Fibroblast of skin of right quadriceps (primary cell): Measurements from ENCODE around the gene NRCAM.
A peak's percentile ranks its signal among the peaks of the same experiment; 100 is the strongest.

Experiments
- DNase-seq: peaks from one replicate; pipeline ENCODE4 v3.0.0-alpha.2; 2013

Gene NRCAM

GRCh38 chr7:108114117-108114841 is 342.0 kb downstream of the NRCAM start:
- DNase-seq: no peak

- no peak for DNase-seq
These were observed 343.6 kb downstream of the NRCAM start for GRCh38 chr7:108112683-108113082.

DNA sequence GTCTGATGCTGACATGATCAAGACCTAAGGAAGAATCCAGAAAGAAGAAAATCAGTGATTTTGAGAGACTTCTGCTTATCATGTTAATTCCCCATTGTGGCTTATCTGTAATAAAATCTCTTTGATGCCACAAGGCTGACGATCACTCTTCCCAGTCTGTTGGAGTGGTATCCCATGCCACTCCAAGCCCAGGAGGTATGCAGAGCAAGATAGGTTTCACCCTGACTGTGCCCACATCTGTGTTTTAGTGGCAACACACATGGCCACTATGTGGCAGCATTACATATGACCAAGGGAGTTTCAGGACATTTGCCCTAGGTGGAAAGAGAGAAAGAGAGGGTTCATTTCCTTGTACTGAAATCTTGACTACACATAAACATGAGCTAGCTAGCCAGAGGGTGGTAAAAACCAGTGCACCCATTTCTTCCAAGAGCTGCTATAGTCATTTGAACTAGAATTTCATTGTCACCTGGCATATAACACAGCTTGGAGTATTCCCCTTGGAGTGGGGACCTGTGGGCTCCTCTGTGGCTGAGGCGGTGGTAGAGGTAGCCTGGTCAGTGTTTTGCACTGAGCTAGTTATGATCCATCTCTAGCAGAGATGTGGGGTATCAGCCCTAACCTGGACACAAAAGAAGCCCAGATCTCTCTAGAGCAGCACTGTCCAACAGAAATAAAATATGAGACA is 346.9 kb downstream of the NRCAM start:
- DNase-seq: no peak

DNA sequence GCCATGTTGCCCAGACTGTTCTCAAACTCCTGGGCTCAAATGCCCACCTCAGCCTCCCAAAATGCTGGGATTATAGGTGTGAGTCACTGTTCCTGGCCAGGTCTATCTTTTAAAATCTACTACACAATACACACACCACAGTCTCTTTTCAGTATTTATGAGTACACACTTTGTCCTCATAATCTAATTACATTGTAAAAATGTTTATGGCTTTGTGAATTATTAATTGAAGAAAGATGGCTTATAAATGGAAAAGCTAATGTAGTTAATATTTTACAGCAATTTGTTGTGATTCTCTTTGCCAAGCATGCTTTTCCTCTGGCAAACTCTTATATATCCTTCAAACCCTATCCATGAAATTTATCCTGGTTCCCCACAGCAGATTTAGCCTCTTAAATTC is 348.1 kb downstream of the NRCAM start:
- DNase-seq: no peak

DNA sequence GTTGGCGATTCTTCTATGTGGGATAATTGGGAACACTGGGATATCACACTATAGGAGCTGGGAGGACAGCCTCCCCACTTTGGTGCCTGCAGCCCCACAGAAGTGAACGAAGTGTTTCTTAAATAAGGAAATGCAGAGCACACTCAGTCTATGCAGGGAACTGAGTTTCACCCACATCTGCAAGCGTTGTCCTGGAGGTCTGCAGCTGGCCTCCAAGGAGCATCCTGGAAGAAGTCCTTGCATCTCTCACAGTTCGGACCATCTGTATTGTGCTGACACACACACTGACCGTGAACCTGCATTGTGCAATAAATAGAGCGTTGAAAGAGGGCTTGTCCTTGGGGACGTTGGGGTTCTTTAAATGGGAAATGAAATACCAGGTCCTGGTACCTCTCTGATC is 351.9 kb downstream of the NRCAM start:
- no peak for DNase-seq

DNA sequence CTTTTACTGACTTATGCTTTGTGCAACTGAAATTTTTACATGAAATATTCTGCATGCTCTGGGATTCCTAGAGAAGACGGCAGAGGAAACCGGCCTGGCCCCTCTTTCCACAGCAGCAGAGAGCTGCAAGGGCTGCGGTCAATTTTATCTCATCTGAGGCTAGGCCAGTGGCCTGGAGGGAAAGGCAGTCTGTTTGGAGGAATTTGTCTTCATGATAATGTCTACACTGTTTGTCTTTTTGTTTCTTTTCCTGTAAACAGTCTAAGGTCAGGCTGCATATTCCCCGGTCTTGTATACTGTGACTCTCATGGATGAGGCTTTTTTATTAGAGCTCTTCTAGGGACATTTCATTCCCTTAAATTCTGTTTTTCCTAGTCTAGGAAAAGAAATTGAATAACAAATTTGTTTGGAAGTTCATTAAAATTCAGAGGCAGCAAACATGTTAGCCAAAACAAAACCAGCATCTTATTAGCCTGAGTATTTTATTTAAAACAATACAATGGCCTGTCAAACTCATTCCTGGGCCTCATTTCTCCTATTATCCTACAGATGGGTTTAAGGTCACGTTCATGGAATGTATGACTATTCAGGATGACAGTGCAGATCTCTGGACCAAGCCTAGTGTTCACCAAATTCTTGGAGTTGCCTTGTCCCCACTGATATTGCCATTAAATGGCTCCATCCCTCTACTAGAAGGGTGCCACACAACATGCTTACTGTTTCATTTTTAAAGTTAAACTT is 352.5 kb downstream of the NRCAM start:
- peak; percentile 34 for DNase-seq

GRCh38 chr7:108102671-108103312 is 353.4 kb downstream of the NRCAM start:
- DNase-seq: no peak

GRCh38 chr7:108101759-108102158 is 354.5 kb downstream of the NRCAM start:
- no peak for DNase-seq

DNA sequence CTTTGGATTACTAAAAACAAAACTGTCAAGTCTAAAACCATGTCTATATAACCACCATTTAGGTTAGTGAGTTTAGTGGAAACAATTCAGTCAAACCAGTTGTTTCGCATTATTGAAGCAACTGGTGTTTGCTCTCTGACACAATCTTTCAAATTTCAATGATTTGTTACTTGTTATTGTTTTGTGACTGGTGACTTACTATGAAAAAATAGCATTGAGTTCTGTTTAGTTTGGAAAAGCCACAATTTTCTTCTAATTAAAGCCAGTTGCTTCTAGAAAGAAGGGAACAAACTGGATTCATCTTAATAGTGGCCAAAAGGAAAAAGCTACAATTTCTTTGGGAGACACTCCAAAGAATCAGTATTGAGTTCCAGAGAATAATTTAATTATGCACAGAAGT is 356.5 kb downstream of the NRCAM start:
- peak; percentile 70 for DNase-seq

GRCh38 chr7:108097703-108098102 is 358.5 kb downstream of the NRCAM start:
- no peak for DNase-seq
